ENCODE results near the gene CYP27A1.

Gene CYP27A1

GRCh38 chr2:218812096-218812815, 30.3 kb downstream of the CYP27A1 start:
- DNase-seq (ENCODE audit: low read depth): no peak

DNA sequence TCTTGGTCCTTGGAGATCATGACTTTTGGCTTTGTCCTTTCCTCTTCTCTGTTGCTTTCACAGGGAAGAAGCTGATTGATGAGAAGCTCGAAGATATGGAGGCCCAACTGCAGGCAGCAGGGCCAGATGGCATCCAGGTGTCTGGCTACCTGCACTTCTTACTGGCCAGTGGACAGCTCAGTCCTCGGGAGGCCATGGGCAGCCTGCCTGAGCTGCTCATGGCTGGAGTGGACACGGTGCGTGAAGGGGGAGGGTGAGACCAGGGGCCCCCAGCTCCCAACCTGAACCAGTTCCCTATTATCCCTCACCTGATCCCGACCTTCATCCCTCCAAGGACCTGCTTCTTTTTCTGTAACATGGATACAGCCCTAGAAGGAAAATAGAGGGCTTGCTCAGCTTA, 30.9 kb downstream of the CYP27A1 start:
- no peak for DNase-seq (ENCODE audit: low read depth)

DNA sequence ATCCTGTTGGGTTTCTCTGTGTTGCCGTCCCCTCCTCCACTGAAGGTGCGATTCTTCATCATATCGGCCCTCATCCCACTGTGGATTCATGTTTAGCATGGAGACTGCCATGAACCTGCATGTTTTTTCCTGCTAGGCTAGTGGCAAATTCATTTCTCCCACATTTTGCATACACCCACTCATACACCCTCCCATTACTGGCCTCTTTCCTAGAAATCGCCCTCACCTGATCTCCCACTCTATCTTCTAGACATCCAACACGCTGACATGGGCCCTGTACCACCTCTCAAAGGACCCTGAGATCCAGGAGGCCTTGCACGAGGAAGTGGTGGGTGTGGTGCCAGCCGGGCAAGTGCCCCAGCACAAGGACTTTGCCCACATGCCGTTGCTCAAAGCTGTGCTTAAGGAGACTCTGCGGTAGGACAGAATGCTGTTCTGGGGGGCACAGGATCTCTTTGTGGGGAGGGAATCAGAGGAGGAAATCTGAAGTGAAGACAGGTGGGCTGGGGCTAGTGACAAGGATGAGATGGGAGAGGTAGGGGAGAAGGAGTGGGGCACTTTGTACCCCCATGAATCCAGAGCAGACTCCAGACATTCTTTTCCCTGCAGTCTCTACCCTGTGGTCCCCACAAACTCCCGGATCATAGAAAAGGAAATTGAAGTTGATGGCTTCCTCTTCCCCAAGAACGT, 32.0 kb downstream of the CYP27A1 start:
- DNase-seq (ENCODE audit: low read depth): no peak

GRCh38 chr2:218814540-218815243, 32.7 kb downstream of the CYP27A1 start:
- DNase-seq (ENCODE audit: low read depth): no peak

- no peak for DNase-seq (ENCODE audit: low read depth)
These were observed 33.3 kb downstream of the CYP27A1 start for GRCh38 chr2:218815244-218815637.

DNA sequence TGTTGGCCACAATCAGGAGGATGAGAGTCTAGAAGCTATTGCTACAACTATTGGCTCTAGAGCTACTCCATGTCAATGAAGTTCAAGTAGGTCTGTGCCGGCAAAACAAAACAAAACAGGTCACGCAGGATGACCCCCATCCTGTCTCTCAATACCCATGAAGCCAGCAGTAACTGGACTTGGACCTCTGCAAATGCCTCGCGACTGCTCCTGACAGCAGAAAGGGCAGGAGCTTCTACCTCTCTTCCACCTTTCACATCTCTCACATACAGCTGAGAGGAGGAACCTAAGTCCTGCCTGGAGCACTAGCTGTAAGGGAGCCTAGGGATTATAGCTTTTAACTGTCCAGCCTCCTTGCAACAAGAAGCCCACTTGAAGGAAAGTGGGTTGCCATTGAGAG, 33.7 kb downstream of the CYP27A1 start:
- no peak for DNase-seq (ENCODE audit: low read depth)

DNA sequence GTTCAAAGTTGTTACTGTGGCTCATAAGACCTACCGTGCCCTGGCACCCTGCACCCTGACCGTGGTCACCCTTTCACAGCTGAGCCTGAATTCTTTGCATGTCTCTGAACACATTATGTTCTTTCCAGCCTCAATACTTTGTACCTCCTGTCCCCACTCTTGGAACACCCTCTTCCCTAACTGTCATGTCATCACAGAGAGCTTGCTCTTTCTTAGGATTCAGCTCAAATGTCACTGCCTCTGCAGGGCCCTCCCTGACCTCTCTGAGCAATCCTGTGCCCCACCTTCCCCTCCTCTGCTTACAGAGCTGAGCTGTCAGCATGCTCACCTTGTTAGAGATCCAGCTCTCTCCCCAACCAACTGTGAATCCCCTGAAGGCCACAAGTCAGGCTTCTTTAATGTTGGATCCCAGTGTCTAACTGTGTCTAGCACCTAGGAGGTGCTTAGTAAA, 34.6 kb downstream of the CYP27A1 start:
- DNase-seq (ENCODE audit: low read depth): no peak

- DNase-seq (ENCODE audit: low read depth): no peak
These were observed 37.1 kb downstream of the CYP27A1 start for GRCh38 chr2:218819093-218819492.

- DNase-seq (ENCODE audit: low read depth): no peak
These were observed 38.9 kb downstream of the CYP27A1 start for GRCh38 chr2:218820746-218821369.

- DNase-seq (ENCODE audit: low read depth): no peak
These were observed 39.8 kb downstream of the CYP27A1 start for GRCh38 chr2:218821605-218822211.

DNA sequence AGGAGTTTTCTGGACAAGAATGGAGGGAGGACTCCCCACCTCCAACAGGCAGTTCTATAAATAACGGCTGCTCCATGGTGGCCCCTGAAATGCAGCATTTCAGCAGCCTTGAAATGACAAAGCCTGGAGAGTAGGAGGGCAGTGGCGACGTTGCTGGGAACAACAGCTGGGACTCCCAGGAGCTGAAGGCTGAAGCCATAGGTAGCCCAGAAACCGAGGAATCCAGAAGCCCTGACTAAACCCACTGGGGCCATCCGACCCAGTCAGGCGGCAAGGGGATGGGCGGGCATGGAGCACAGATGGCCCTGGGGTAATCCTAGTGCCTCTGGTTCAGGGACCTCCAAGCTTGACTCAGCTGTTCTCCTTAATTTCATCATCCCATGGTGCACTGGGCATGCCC, 40.7 kb downstream of the CYP27A1 start:
- DNase-seq (ENCODE audit: low read depth): no peak

- DNase-seq (ENCODE audit: low read depth): no peak
These were observed 41.4 kb downstream of the CYP27A1 start for GRCh38 chr2:218823196-218823855.

GRCh38 chr2:218824004-218824403, 42.1 kb downstream of the CYP27A1 start:
- no peak for DNase-seq (ENCODE audit: low read depth)

DNA sequence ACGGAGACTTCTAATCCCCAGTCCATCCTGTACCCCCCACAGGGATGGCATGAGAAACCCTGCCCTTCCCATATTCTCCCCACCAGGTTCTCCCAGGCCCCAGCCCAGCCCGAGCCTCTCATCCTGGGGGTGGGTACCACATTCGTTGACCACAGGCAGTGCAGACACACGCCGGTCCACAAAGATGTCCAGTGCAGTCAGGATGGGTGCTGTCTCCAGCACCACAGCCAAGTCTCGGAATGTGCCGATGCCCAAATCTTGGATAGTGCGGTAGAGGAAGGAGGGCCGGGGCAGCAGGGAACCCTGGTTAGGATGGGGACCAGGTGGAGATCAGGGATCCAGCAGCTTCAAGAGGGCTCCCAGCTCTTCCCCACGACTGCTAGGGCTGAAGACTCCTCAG, 44.8 kb downstream of the CYP27A1 start:
- DNase-seq (ENCODE audit: low read depth): no peak

DNA sequence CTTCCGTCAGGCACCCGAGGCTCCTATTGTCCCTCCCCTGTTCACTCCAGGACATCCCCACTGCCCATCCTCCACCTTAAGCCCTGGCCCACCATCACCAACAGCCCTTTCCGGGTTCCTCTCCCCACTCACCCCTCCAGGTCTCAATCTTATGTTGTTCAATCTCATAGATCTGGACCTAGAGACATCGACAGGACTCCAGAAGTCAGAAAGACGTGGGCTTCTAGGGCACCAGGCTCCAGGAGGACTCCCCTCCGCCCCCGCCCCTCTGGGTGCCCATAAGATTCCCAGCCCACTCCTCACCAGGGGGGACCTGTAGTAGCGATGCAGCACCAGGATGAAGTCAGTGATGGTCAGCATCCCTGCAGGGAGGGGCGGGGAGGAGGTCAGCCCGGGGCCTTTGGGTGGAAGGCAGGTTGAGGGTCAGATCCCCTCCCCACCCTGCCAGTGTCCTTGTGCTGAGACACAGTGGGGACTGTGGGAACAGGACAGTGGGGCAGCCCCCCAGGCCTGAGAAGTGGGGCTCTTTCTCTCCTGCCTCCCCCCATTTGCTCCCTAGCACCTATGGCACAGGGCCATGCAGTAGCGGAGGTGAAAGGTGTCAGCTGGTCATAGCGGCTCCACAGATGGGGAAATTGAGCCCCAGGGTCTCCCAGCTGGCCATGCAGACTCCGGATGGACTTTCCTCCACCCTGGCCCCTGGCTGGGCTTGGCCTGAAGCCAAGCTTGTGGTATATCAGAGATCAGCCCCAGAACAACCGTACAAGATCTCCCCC, 45.9 kb downstream of the CYP27A1 start:
- no peak for DNase-seq (ENCODE audit: low read depth)

GRCh38 chr2:218828477-218828778, 46.5 kb downstream of the CYP27A1 start:
- DNase-seq (ENCODE audit: low read depth): no peak

DNA sequence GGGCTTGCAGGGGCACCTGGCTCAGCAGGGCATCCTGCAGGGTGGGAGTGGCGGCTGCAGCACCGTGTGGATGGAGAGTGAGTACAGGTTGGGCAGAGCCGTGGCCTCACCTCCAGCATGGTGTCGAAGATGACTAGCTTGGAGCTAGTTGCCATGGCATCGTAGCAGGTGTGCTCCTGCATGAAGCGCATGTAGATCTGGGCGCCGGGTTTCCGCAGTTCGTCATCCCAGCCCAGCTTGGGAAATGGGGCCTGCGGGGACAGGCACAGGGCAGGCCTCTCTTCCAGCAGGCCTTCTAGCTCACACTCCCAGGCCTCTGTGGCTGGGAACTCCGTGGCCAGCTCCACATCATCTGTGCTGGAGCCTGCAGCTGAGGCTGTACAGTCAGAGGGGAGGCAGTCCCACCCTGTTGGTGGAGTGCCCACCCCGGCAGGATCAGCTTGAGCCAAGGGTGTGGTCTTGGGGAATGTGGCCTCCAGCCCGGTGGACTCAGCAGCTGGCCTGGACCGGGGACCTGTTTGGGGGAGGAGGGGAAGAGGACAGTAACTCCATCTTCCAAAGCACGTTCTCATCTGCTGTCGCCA, 48.0 kb downstream of the CYP27A1 start:
- no peak for DNase-seq (ENCODE audit: low read depth)

GRCh38 chr2:218830526-218831306, 48.8 kb downstream of the CYP27A1 start:
- DNase-seq (ENCODE audit: low read depth): no peak

DNA sequence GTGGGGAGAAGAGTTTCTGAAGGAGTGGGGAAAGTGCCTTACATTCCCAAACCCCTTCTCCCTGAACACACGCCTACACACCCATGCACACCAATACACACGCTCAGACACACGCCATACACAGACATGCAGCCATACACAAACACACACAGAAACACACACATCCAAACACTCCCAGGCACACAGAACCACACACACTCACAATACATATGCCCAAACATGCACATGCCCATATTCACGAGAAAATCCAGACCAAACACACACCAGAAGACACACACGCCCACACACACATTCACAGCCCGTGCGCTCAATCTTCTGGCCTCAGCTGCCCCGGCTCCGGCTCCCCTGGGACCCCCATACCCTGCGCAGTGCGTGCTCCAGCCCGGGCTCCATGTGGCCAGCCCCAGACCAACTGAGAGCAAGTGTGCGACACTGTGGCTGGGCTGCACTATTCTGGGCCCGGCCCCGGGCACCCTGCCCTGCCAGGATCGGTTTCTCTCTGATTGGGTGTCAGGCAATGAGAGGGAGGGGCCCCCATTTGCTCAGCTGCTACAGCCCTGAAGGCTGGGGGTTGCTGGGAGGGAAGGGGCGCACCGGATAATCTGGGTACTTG, 49.5 kb downstream of the CYP27A1 start, which contains the start of gene PRKAG3:
Gene PRKAG3, minus strand, starts transcription at position 426 of the 613 bp plus-strand sequence.
- no peak for DNase-seq (ENCODE audit: low read depth)
